Skin of body (tissue), 2 donors: ENCODE measurements around the gene CPNE8. TPM values are rescaled to one million over a fixed set of nuclear protein-coding genes. Genes with fewer than 3 reads are reported as not detected.
"Not testable (repeated sequence)": the region's sequence is repeated elsewhere in the genome, so short reads cannot be mapped to it uniquely, and the experiment has no call there.

Source experiments
- DNase-seq: peaks from one replicate; lab custom pipeline; 2025; lab: John Stamatoyannopoulos, UW
- total RNA-seq: library from RNA; depleted of rRNA; stranded (reverse); fragments of >200 nt; gene quantifications from one replicate; pipeline ENCODE4 v1.2.3, GENCODE V29; 2014

Gene CPNE8
- total RNA-seq, 1 donor from 2014 or later, result 7.3 TPM

- not testable (repeated sequence) for DNase-seq
Observed at GRCh38 chr12:38742496-38742895, 162.9 kb downstream of the CPNE8 start.

- no peak for DNase-seq
Observed at GRCh38 chr12:38736821-38737220, 168.6 kb downstream of the CPNE8 start.

GRCh38 chr12:38732761-38733160, 172.6 kb downstream of the CPNE8 start:
- DNase-seq, result no peak

- no peak for DNase-seq
Observed at GRCh38 chr12:38728894-38729293, 176.5 kb downstream of the CPNE8 start.

GRCh38 chr12:38721611-38722252, 183.7 kb downstream of the CPNE8 start:
- no peak for DNase-seq

- no peak for DNase-seq
Observed at GRCh38 chr12:38720661-38721060, 184.7 kb downstream of the CPNE8 start.

- DNase-seq, result no peak
Observed at GRCh38 chr12:38713294-38713693, 192.1 kb downstream of the CPNE8 start.

GRCh38 chr12:38711054-38711453, 194.3 kb downstream of the CPNE8 start:
- DNase-seq, result peak; percentile 21

GRCh38 chr12:38708466-38708865, 196.9 kb downstream of the CPNE8 start:
- DNase-seq, result no peak

GRCh38 chr12:38707648-38708047, 197.7 kb downstream of the CPNE8 start:
- no peak for DNase-seq

GRCh38 chr12:38697289-38697688, 208.1 kb downstream of the CPNE8 start:
- no peak for DNase-seq

GRCh38 chr12:38695057-38695456, 210.3 kb downstream of the CPNE8 start:
- DNase-seq, result no peak

GRCh38 chr12:38691164-38691563, 214.2 kb downstream of the CPNE8 start:
- DNase-seq, result no peak

- DNase-seq, result no peak
Observed at GRCh38 chr12:38690646-38691045, 214.7 kb downstream of the CPNE8 start.

- no peak for DNase-seq
Observed at GRCh38 chr12:38689704-38690103, 215.7 kb downstream of the CPNE8 start.

- no peak for DNase-seq
Observed at GRCh38 chr12:38689195-38689594, 216.2 kb downstream of the CPNE8 start.

- DNase-seq, result no peak
Observed at GRCh38 chr12:38682521-38682920, 222.9 kb downstream of the CPNE8 start.

GRCh38 chr12:38669530-38669929, 235.9 kb downstream of the CPNE8 start:
- DNase-seq, result no peak

- no peak for DNase-seq
Observed at GRCh38 chr12:38669081-38669480, 236.3 kb downstream of the CPNE8 start.

GRCh38 chr12:38666425-38666824, 239.0 kb downstream of the CPNE8 start:
- no peak for DNase-seq

GRCh38 chr12:38664661-38665269, 240.6 kb downstream of the CPNE8 start:
- no peak for DNase-seq

GRCh38 chr12:38662829-38663228, 242.6 kb downstream of the CPNE8 start:
- DNase-seq, result no peak

GRCh38 chr12:38653650-38654049, 251.7 kb downstream of the CPNE8 start:
- DNase-seq, result no peak
